Activated B cell treated with CpG ODN at 0.5 μM for 24 hours (primary cell): Measurements from ENCODE around the gene SMIM1. TPM values are rescaled to one million over a fixed set of nuclear protein-coding genes. Genes with fewer than 3 reads are reported as not detected.

Experiments used
- ATAC-seq: fragments of 200-7000 bp; cut with Tn5 transposase; one replicate; pipeline ENCODE4 v1.10.0; 2021; ENCODE audit warnings: low read depth, mild to moderate bottlenecking, moderate library complexity
- CTCF ChIA-PET: fragments of 350-600 bp; sonication (Branson Sonifier 250); formaldehyde crosslinking; loops from one replicate; lab custom pipeline; 2021; ENCODE audit warnings: antibody characterized with exemption; lab: Charles Lee
- POLR2A ChIA-PET: fragments of 350-600 bp; sonication (Branson Sonifier 250); formaldehyde crosslinking; loops from one replicate; lab custom pipeline; 2021; ENCODE audit warnings: antibody characterized with exemption; lab: Charles Lee
- DNase-seq: peaks from one replicate; pipeline ENCODE4 v3.0.0; 2022
- H3K27ac Mint-ChIP-seq: one replicate; pipeline ENCODE4 v1.8.0; 2020; ENCODE audit warnings: mixed read lengths
- H3K27me3 Mint-ChIP-seq: one replicate; pipeline ENCODE4 v1.8.0; 2021; ENCODE audit warnings: mixed read lengths
- H3K36me3 Mint-ChIP-seq: one replicate; pipeline ENCODE4 v1.8.0; 2021; ENCODE audit warnings: low read depth, mixed read lengths
- H3K4me1 Mint-ChIP-seq: one replicate; pipeline ENCODE4 v1.8.0; 2021; ENCODE audit warnings: mixed read lengths
- H3K4me3 Mint-ChIP-seq: one replicate; pipeline ENCODE4 v1.8.0; 2020; ENCODE audit warnings: mild to moderate bottlenecking, mixed read lengths
- H3K9me3 Mint-ChIP-seq: one replicate; pipeline ENCODE4 v1.8.0; 2020; ENCODE audit warnings: mixed read lengths
- intact Hi-C: fragments of 100-400 bp; cut with micrococcal nuclease; formaldehyde crosslinking; loops from one replicate; pipeline ENCODE4 v1.15.1; 2024
- total RNA-seq: library from RNA; stranded (reverse); gene quantifications from 2 replicates; pipeline ENCODE4 v1.2.3, GENCODE V29; 2022
- TF ChIP-seq, protein P1 (sequence below): fragments of 200-600 bp; IDR thresholded peaks from one replicate; pipeline ENCODE4 v1.8.0; 2022; ENCODE audit warnings: antibody characterized with exemption, mild to moderate bottlenecking

The SMIM1 gene
- total RNA-seq, 1 donor from 2014 or later, result 3.8 TPM

- peaks cover 11% of the 10 kb centered on the region for H3K4me1 Mint-ChIP-seq
- H3K27ac Mint-ChIP-seq, result no peak overlapping the region
- H3K9me3 Mint-ChIP-seq, result no peaks in the 10 kb centered on the region
- H3K36me3 Mint-ChIP-seq, result peaks cover 39% of the 10 kb centered on the region
- ATAC-seq (no peak), DNase-seq (no peak)
- ChIA-PET CTCF (no interaction called here), POLR2A (no interaction called here)
- TF ChIP-seq, protein P1, sequence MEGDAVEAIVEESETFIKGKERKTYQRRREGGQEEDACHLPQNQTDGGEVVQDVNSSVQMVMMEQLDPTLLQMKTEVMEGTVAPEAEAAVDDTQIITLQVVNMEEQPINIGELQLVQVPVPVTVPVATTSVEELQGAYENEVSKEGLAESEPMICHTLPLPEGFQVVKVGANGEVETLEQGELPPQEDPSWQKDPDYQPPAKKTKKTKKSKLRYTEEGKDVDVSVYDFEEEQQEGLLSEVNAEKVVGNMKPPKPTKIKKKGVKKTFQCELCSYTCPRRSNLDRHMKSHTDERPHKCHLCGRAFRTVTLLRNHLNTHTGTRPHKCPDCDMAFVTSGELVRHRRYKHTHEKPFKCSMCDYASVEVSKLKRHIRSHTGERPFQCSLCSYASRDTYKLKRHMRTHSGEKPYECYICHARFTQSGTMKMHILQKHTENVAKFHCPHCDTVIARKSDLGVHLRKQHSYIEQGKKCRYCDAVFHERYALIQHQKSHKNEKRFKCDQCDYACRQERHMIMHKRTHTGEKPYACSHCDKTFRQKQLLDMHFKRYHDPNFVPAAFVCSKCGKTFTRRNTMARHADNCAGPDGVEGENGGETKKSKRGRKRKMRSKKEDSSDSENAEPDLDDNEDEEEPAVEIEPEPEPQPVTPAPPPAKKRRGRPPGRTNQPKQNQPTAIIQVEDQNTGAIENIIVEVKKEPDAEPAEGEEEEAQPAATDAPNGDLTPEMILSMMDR, result no peak
- intact Hi-C loops, result no loop called here
- H3K27me3 Mint-ChIP-seq, result no peaks in the 10 kb centered on the region
- H3K4me3 Mint-ChIP-seq, result no peak overlapping the region
These were observed 5.4 kb downstream of the SMIM1 start for GRCh38 chr1:3777647-3778589.

DNA sequence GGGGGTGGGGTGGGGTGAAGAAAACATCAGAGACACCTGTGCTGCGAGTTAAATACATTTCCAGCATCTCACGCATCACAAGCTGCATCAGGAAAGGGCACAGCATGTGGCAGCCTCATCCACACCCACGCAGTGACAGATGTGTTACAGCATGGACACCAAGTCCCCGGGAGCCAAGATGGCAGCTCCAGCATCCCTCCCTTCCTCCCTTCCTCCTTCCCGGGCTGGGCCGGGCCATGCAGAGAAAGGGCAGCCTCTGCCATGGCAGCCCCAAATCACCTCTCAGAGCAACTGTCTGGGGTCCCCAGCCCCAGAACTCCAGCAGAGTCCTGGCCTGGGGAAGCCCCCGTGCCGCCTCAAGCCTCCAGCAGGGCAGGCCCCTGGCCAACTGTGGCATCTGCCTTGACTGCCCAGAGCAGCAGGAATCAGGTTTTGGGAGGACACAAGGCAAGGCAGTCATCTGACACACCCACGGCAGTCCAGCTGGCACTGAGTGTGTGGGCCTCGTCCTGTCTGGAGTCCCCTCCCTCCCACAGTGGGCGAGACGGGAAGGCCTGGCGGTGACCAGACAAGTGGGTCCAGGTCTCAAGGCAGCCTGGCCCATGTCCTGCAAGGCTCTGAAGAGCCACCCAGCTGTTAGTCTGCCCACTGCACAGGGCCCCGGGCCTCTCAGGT, 6.2 kb downstream of the SMIM1 start:
- Mint-ChIP-seq H3K27me3 (no peaks in the 10 kb centered on the region), H3K4me3 (no peak overlapping the region), H3K9me3 (no peaks in the 10 kb centered on the region), H3K36me3 (peaks cover 44% of the 10 kb centered on the region), H3K4me1 (peaks cover 11% of the 10 kb centered on the region), H3K27ac (no peak overlapping the region)
- intact Hi-C loops, result no loop called here
- ChIA-PET POLR2A (no interaction called here), CTCF (no interaction called here)
- no peak for DNase-seq
- TF ChIP-seq, protein P1, result no peak
- ATAC-seq, result no peak

GRCh38 chr1:3779265-3779911, 6.8 kb downstream of the SMIM1 start:
- Mint-ChIP-seq H3K9me3 (no peaks in the 10 kb centered on the region), H3K27me3 (no peaks in the 10 kb centered on the region), H3K4me3 (no peak overlapping the region), H3K4me1 (peaks cover 11% of the 10 kb centered on the region), H3K36me3 (peaks cover 51% of the 10 kb centered on the region), H3K27ac (no peak overlapping the region)
- TF ChIP-seq, protein P1, result no peak
- ATAC-seq (no peak), DNase-seq (no peak)
- CTCF ChIA-PET, result no interaction called here
- POLR2A ChIA-PET, result no interaction called here
- intact Hi-C loops, result no loop called here

DNA sequence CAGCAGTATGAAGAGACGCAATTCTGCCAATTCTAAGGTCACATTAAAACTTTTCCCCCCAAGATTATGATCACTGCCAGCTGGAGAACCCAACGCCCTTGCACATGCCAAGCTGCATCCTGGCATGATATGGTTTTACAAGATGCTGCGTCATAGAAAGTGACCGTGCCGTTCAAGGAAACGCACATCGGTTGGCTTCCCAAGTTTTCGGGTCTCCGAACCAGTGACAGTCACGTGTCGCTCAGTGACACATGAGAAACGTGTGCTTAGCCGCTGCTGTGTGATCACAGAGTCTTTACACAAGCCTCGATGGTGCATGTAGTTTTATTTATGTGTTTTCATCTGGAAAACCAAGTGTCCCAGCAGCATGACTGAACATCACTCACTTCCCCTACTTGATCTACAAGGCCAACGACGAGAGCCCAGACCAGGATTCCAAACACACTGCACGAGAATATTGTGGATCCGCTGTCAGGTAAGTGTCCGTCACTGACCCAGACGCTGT, 7.4 kb downstream of the SMIM1 start:
- intact Hi-C loops, result no loop called here
- CTCF ChIA-PET, result no interaction called here
- Mint-ChIP-seq H3K27ac (no peak overlapping the region), H3K9me3 (no peaks in the 10 kb centered on the region), H3K4me3 (no peak overlapping the region), H3K36me3 (peaks cover 57% of the 10 kb centered on the region), H3K27me3 (no peaks in the 10 kb centered on the region), H3K4me1 (peaks cover 10% of the 10 kb centered on the region)
- ATAC-seq, result no peak
- TF ChIP-seq, protein P1, result no peak
- DNase-seq, result no peak
- POLR2A ChIA-PET, result no interaction called here
